Esophagus muscularis mucosa (tissue), 4 donors: Measurements from ENCODE around the gene CLDN9. TPM values are rescaled to one million over a fixed set of nuclear protein-coding genes. Genes with fewer than 3 reads are reported as not detected.

Source experiments
- DNase-seq: peaks from one replicate; pipeline ENCODE4 v3.0.0-alpha.2; 2017; ENCODE audit errors: extremely low spot score
- H3K27ac ChIP-seq, 4 donors: fragments of 200-600 bp; sonication (generic); replicated peaks in 1 of 4; 1 replicate in 3 of 4; 2 replicates in 1 of 4; pipeline ENCODE4 v1.5.1; 2016 to 2019; ENCODE audit warnings: mild to moderate bottlenecking in 1 of 4
- H3K27me3 ChIP-seq, 4 donors: fragments of 200-600 bp; sonication (generic); one replicate each; pipeline versions ENCODE4 v1.5.1 to v1.6.0; 2016 to 2019
- H3K36me3 ChIP-seq, 4 donors: fragments of 200-600 bp; sonication (generic); one replicate each; pipeline ENCODE4 v1.5.1; 2016 to 2019
- H3K4me1 ChIP-seq, 4 donors: fragments of 200-600 bp; sonication (generic); one replicate each; pipeline ENCODE4 v1.5.1; 2016 to 2019
- H3K4me3 ChIP-seq, 4 donors: fragments of 200-600 bp; sonication (generic); 1 replicate in 2 of 4; 2 replicates in 2 of 4; pipeline ENCODE4 v1.5.1; 2016 to 2019; ENCODE audit warnings: mild to moderate bottlenecking in 4 of 4, moderate library complexity in 1 of 4
- H3K9me3 ChIP-seq, 4 donors: fragments of 200-600 bp; sonication (generic); 1 replicate in 3 of 4; 2 replicates in 1 of 4; pipeline ENCODE4 v1.5.1; 2016 to 2019
- CTCF ChIP-seq, 3 experiments: fragments of 200-600 bp in 2 of 3; fragments of 450-650 bp in 1 of 3; sonication (generic) in 2 of 3; IDR thresholded peaks; one replicate each; pipeline ENCODE4 v1.5.1; 2017 to 2019; ENCODE audit warnings: antibody characterized with exemption in 3 of 3, mild to moderate bottlenecking in 2 of 3, moderate library complexity in 1 of 3
- EP300 ChIP-seq: sonication (generic); formaldehyde crosslinking; IDR thresholded peaks from one replicate; pipeline ENCODE4 v1.6.1; 2017; ENCODE audit warnings: antibody characterized with exemption
- POLR2A ChIP-seq: fragments of 450-650 bp; IDR thresholded peaks from one replicate; pipeline ENCODE4 v1.6.1; 2017; ENCODE audit warnings: antibody characterized with exemption, moderate library complexity, mild to moderate bottlenecking, low read depth
- POLR2AphosphoS5 ChIP-seq, 2 donors: sonication (generic); formaldehyde crosslinking; IDR thresholded peaks; one replicate each; pipeline ENCODE4 v1.6.1; 2017; ENCODE audit warnings: antibody characterized with exemption in 2 of 2
- WGBS: methylation state at CpG from one replicate; pipeline ENCODE4 v1.1.5; 2018; 5-methylcytosine and 5-hydroxymethylcytosine counted together
- intact Hi-C: fragments of 100-400 bp; cut with DNase I; formaldehyde crosslinking; loops from one replicate; pipeline ENCODE4 v1.15.1; 2023
- total RNA-seq, 4 donors: library from RNA; depleted of rRNA; stranded (reverse); fragments of >200 nt; gene quantifications; one replicate each; pipeline versions ENCODE4 v1.1.0 to v1.2.1, GENCODE V29; 2016

Gene CLDN9
- total RNA-seq, 4 donors from 2014 or later = 0.17 to 0.42 (median 0.32) TPM; not detected in 1

DNA sequence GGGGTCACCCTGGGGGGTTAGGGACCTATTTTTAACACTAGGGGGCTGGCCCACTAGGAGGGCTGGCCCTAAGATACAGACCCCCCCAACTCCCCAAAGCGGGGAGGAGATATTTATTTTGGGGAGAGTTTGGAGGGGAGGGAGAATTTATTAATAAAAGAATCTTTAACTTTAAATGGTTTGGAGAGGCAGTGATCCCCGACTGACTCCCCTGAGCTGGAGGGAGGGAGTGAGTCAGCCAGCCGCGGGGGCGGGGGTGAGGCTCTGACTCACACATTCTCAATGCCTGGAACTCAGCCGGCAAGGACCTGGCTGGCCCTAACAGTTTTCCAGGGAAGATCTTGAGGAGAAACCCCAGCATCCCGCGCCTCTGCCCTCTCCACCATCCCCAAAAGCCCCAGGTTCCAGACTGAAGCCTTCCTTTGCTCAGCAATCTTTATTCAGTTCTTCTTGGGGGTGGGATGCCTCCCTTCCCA, 9.5 kb downstream of the CLDN9 start:
- peaks cover 46 to 77% (median 66%) of the 10 kb centered on the region in 4 donors for H3K4me1 ChIP-seq
- H3K9me3 ChIP-seq = no peaks in the 10 kb centered on the region
- peak; percentile 97 for DNase-seq
- intact Hi-C loops = no loop called here
- H3K36me3 ChIP-seq = peaks cover 9 to 21% (median 18%) of the 10 kb centered on the region in 4 donors
- 4% methylated on average over 8 of the region's 8 CpGs for WGBS
- peaks cover 0 to 22% (median 17%) of the 10 kb centered on the region in 4 donors for H3K27me3 ChIP-seq
- peak overlapping the region; percentile 96 to 99 (median 98) for H3K27ac ChIP-seq
- TF ChIP-seq CTCF (IDR thresholded peaks at IDR 0.05) = no peak
- TF ChIP-seq POLR2A = no peak
- no peak for TF ChIP-seq EP300
- peak; percentile 79 to 90 for TF ChIP-seq POLR2AphosphoS5 (IDR thresholded peaks at IDR 0.05)
- peak overlapping the region; percentile 66 to 86 (median 74) for H3K4me3 ChIP-seq

- no peaks in the 10 kb centered on the region for H3K9me3 ChIP-seq
- H3K27ac ChIP-seq = peak overlapping the region; percentile 96 to 99 (median 98)
- 26% methylated on average over 7 of the region's 8 CpGs for WGBS
- TF ChIP-seq EP300 = no peak
- no peak for TF ChIP-seq POLR2A
- TF ChIP-seq POLR2AphosphoS5 (IDR thresholded peaks at IDR 0.05) = no peak
- H3K27me3 ChIP-seq = peaks cover 0 to 16% (median 11%) of the 10 kb centered on the region in 4 donors
- H3K4me3 ChIP-seq = peak overlapping the region; percentile 66 to 86 (median 74)
- no peak for DNase-seq
- peaks cover 45 to 76% (median 64%) of the 10 kb centered on the region in 4 donors for H3K4me1 ChIP-seq
- H3K36me3 ChIP-seq = peaks cover 11 to 23% (median 20%) of the 10 kb centered on the region in 4 donors
- intact Hi-C loops = no loop called here
Measured at GRCh38 chr16:3022684-3023414, 10.1 kb downstream of the CLDN9 start.

GRCh38 chr16:3023415-3023668, 10.6 kb downstream of the CLDN9 start:
- intact Hi-C loops = no loop called here
- H3K9me3 ChIP-seq = no peaks in the 10 kb centered on the region
- peak overlapping the region; percentile 96 to 99 (median 98) for H3K27ac ChIP-seq
- 35% methylated on average over 2 of the region's 6 CpGs for WGBS
- DNase-seq = no peak
- peak overlapping the region; percentile 66 to 86 (median 74) for H3K4me3 ChIP-seq
- H3K36me3 ChIP-seq = peaks cover 11 to 23% (median 20%) of the 10 kb centered on the region in 4 donors
- H3K4me1 ChIP-seq = peaks cover 45 to 76% (median 64%) of the 10 kb centered on the region in 4 donors
- H3K27me3 ChIP-seq = peaks cover 0 to 11% (median 6%) of the 10 kb centered on the region in 4 donors
- TF ChIP-seq POLR2A (no peak), EP300 (no peak), POLR2AphosphoS5 (IDR thresholded peaks at IDR 0.05) (no peak), CTCF (IDR thresholded peaks at IDR 0.05) (no peak)

- TF ChIP-seq EP300 (no peak), POLR2AphosphoS5 (IDR thresholded peaks at IDR 0.05) (peak; percentile 92 to 95), CTCF (IDR thresholded peaks at IDR 0.05) (peak in 1 of 3 experiments; percentile 14), POLR2A (peak; percentile 57)
- H3K4me1 ChIP-seq = peaks cover 49 to 79% (median 69%) of the 10 kb centered on the region in 4 donors
Measured at GRCh38 chr16:3023669-3024478, 11.2 kb downstream of the CLDN9 start, which contains the start of the genes HCFC1R1 and THOC6. HCFC1R1 (minus strand) TSS chr16:3023942; CDS start chr16:3023941, 1 bp downstream. THOC6 (plus strand) TSS chr16:3024035; CDS start chr16:3024327, 292 bp downstream.

More at GRCh38 chr16:3023669-3024478, 11.2 kb downstream of the CLDN9 start, which contains the start of the genes HCFC1R1 and THOC6:
- 2% methylated on average over 11 of the region's 69 CpGs for WGBS
- peak within 1 kb of the TSS; percentile 96 to 99 (median 98) for H3K27ac ChIP-seq
- H3K27me3 ChIP-seq = peaks cover 0 to 11% (median 2%) of the 10 kb centered on the region in 4 donors
- DNase-seq = peak; percentile 100
- H3K36me3 ChIP-seq = peaks cover 11 to 23% (median 20%) of the 10 kb centered on the region in 4 donors
- intact Hi-C loops = no loop called here
- H3K9me3 ChIP-seq = no peaks in the 10 kb centered on the region
- H3K4me3 ChIP-seq = peak within 1 kb of the TSS; percentile 66 to 86 (median 74)
